ENCODE results near the gene CCDC181. TPM values are rescaled to one million over a fixed set of nuclear protein-coding genes. Genes with fewer than 3 reads are reported as not detected.

CCDC181 gene
- total and polyA plus RNA-seq, 4 donors: 0.02 to 0.08 TPM; not detected in 2

DNA sequence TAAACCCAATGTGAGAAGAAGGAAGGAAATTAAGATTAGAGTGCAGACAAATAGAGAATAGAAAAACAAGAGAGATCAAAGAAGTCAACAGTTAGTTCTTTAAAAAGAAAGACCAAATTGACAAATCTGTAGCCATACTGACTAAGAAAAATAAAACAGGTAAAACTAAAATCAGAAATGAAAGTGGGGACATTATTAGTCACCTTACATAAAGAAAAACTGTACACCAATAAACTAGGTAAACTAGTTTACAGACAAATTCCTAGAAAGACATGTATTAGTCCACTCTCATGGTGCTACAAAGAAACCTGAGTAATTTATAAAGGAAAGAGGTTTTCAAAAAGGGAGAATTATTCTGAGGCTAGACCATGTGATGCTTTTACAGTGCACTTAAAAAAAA, 37.0 kb downstream of the CCDC181 start:
- DNase-seq (ENCODE audit: low spot score): no peak

DNA sequence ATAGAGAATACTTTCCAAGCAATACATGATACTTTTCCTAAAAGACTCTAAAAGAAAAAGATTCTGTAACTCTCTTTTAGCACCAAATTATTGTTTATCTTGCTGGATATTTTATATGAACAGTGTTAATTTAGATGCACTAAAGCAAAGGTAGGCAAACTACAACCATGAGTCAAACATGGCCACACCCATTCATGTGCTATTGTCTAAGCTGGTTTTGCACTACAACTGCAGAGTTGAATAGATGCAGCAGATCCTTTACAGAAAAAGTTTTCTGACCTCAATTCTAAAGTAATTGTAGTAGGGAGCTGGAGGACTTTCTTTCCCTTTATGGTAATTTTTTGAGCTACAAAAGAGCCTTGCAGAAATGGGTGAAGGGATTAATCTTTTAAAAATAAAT, 39.9 kb downstream of the CCDC181 start:
- peaks cover 0 to 2% (median 0%) of the 10 kb centered on the region in 4 donors for H3K4me1 ChIP-seq (ENCODE audit: control insufficient read depth in 4 of 4, insufficient read depth in 4 of 4, low read length in 3 of 4)
- no peak overlapping the region for H3K27ac ChIP-seq (ENCODE audit: low read depth in 1 of 2, low read length in 2 of 2)
- DNase-seq (ENCODE audit: low spot score): no peak
- peaks cover 5 to 41% (median 37%) of the 10 kb centered on the region in 4 donors for H3K36me3 ChIP-seq (ENCODE audit: control insufficient read depth in 4 of 4, insufficient read depth in 3 of 4, low read depth in 1 of 4, low read length in 3 of 4)
- TF ChIP-seq HNF4G (IDR thresholded peaks at IDR 0.05) (no peak), FOXA1 (IDR thresholded peaks at IDR 0.05) (no peak), GABPA (IDR thresholded peaks at IDR 0.05 in 1 of 2, conservative IDR thresholded peaks at IDR 0.05 in 1 of 2) (no peak), JUND (IDR thresholded peaks at IDR 0.05) (no peak)
- TF ChIP-seq, protein P1, sequence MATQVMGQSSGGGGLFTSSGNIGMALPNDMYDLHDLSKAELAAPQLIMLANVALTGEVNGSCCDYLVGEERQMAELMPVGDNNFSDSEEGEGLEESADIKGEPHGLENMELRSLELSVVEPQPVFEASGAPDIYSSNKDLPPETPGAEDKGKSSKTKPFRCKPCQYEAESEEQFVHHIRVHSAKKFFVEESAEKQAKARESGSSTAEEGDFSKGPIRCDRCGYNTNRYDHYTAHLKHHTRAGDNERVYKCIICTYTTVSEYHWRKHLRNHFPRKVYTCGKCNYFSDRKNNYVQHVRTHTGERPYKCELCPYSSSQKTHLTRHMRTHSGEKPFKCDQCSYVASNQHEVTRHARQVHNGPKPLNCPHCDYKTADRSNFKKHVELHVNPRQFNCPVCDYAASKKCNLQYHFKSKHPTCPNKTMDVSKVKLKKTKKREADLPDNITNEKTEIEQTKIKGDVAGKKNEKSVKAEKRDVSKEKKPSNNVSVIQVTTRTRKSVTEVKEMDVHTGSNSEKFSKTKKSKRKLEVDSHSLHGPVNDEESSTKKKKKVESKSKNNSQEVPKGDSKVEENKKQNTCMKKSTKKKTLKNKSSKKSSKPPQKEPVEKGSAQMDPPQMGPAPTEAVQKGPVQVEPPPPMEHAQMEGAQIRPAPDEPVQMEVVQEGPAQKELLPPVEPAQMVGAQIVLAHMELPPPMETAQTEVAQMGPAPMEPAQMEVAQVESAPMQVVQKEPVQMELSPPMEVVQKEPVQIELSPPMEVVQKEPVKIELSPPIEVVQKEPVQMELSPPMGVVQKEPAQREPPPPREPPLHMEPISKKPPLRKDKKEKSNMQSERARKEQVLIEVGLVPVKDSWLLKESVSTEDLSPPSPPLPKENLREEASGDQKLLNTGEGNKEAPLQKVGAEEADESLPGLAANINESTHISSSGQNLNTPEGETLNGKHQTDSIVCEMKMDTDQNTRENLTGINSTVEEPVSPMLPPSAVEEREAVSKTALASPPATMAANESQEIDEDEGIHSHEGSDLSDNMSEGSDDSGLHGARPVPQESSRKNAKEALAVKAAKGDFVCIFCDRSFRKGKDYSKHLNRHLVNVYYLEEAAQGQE (IDR thresholded peaks at IDR 0.05): no peak
- H3K9me3 ChIP-seq (ENCODE audit: control insufficient read depth in 4 of 4, low read length in 3 of 4): no peaks in the 10 kb centered on the region
- H3K27me3 ChIP-seq (ENCODE audit: control insufficient read depth in 4 of 4, insufficient read depth in 4 of 4, low read length in 3 of 4): no peaks in the 10 kb centered on the region
- no peak overlapping the region for H3K9ac ChIP-seq (ENCODE audit: low read depth in 1 of 2, low read length in 2 of 2)
- H3K4me3 ChIP-seq (ENCODE audit: low read depth in 1 of 3, low read length in 3 of 3): no peak overlapping the region

More for the DNA sequence above, 37.0 kb downstream of the CCDC181 start:
- Histone ChIP-seq H3K27ac (ENCODE audit: low read depth in 1 of 2, low read length in 2 of 2) (no peak overlapping the region), H3K27me3 (ENCODE audit: control insufficient read depth in 4 of 4, insufficient read depth in 4 of 4, low read length in 3 of 4) (no peaks in the 10 kb centered on the region), H3K36me3 (ENCODE audit: control insufficient read depth in 4 of 4, insufficient read depth in 3 of 4, low read depth in 1 of 4, low read length in 3 of 4) (peaks cover 3 to 47% (median 35%) of the 10 kb centered on the region in 4 donors), H3K9ac (ENCODE audit: low read depth in 1 of 2, low read length in 2 of 2) (no peak overlapping the region), H3K4me3 (ENCODE audit: low read depth in 1 of 3, low read length in 3 of 3) (no peak overlapping the region), H3K4me1 (ENCODE audit: control insufficient read depth in 4 of 4, insufficient read depth in 4 of 4, low read length in 3 of 4) (no peaks in the 10 kb centered on the region), H3K9me3 (ENCODE audit: control insufficient read depth in 4 of 4, low read length in 3 of 4) (no peaks in the 10 kb centered on the region)
- TF ChIP-seq, protein P1 (IDR thresholded peaks at IDR 0.05): no peak
- TF ChIP-seq TAF1 (conservative IDR thresholded peaks at IDR 0.05): no peak
- no peak for TF ChIP-seq JUND (IDR thresholded peaks at IDR 0.05)

DNA sequence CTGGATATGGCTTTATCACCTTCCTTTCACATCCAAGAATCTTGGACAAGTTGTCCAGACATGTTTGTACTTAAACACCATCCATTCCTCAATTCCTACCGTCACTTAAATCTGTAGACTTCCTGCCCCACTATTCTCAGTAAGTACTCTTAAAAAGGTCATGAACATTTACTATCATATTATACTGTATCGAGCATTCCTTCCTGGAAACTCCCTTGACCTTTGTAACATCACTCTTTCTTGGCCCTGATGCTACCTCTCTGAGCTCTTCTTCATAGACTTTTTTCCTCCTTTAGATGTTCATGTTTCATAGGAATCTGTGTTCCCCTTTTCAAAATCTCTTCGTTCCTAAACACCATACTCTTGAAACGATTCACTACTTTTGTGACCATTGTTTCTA, 43.8 kb downstream of the CCDC181 start:
- Histone ChIP-seq H3K4me3 (ENCODE audit: low read depth in 1 of 3, low read length in 3 of 3) (no peak overlapping the region), H3K27ac (ENCODE audit: low read depth in 1 of 2, low read length in 2 of 2) (no peak overlapping the region), H3K9ac (ENCODE audit: low read depth in 1 of 2, low read length in 2 of 2) (no peak overlapping the region), H3K36me3 (ENCODE audit: control insufficient read depth in 4 of 4, insufficient read depth in 3 of 4, low read depth in 1 of 4, low read length in 3 of 4) (peaks cover 1 to 25% (median 19%) of the 10 kb centered on the region in 4 donors), H3K27me3 (ENCODE audit: control insufficient read depth in 4 of 4, insufficient read depth in 4 of 4, low read length in 3 of 4) (no peaks in the 10 kb centered on the region), H3K4me1 (ENCODE audit: control insufficient read depth in 4 of 4, insufficient read depth in 4 of 4, low read length in 3 of 4) (peaks cover 2 to 14% (median 9%) of the 10 kb centered on the region in 4 donors), H3K9me3 (ENCODE audit: control insufficient read depth in 4 of 4, low read length in 3 of 4) (no peaks in the 10 kb centered on the region)
- WGBS: 67% methylated on average over 4 of the region's 4 CpGs
- no peak for DNase-seq (ENCODE audit: low spot score)
- TF ChIP-seq HNF4G (IDR thresholded peaks at IDR 0.05) (no peak), GABPA (IDR thresholded peaks at IDR 0.05 in 1 of 2, conservative IDR thresholded peaks at IDR 0.05 in 1 of 2) (no peak), FOXA1 (IDR thresholded peaks at IDR 0.05) (no peak), FOXA2 (IDR thresholded peaks at IDR 0.05) (no peak), HNF4A (conservative IDR thresholded peaks at IDR 0.05) (no peak), RXRA (IDR thresholded peaks at IDR 0.05) (no peak), YY1 (IDR thresholded peaks at IDR 0.05) (no peak), JUND (IDR thresholded peaks at IDR 0.05) (no peak)
- TF ChIP-seq, protein P2, sequence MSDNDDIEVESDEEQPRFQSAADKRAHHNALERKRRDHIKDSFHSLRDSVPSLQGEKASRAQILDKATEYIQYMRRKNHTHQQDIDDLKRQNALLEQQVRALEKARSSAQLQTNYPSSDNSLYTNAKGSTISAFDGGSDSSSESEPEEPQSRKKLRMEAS (IDR thresholded peaks at IDR 0.05): no peak
- TF ChIP-seq, protein P3, sequence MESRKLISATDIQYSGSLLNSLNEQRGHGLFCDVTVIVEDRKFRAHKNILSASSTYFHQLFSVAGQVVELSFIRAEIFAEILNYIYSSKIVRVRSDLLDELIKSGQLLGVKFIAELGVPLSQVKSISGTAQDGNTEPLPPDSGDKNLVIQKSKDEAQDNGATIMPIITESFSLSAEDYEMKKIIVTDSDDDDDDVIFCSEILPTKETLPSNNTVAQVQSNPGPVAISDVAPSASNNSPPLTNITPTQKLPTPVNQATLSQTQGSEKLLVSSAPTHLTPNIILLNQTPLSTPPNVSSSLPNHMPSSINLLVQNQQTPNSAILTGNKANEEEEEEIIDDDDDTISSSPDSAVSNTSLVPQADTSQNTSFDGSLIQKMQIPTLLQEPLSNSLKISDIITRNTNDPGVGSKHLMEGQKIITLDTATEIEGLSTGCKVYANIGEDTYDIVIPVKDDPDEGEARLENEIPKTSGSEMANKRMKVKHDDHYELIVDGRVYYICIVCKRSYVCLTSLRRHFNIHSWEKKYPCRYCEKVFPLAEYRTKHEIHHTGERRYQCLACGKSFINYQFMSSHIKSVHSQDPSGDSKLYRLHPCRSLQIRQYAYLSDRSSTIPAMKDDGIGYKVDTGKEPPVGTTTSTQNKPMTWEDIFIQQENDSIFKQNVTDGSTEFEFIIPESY (IDR thresholded peaks at IDR 0.05): no peak
- TF ChIP-seq, protein P1 (IDR thresholded peaks at IDR 0.05): no peak

Data from liver (tissue), 9 donors.